ENCODE data around the gene SEMA3C. TPM values are rescaled to one million over a fixed set of nuclear protein-coding genes. Genes with fewer than 3 reads are reported as not detected.

SEMA3C gene
- total RNA-seq, 2 donors from 2014 or later = 89.2 to 184 TPM

- no peak overlapping the region for H3K27ac ChIP-seq
Observed at GRCh38 chr7:80945976-80946375, 27.1 kb upstream of the SEMA3C start.

GRCh38 chr7:80943342-80943741, 24.5 kb upstream of the SEMA3C start:
- H3K9me3 ChIP-seq = no peaks in the 10 kb centered on the region
- no peaks in the 10 kb centered on the region for H3K36me3 ChIP-seq
- peaks cover 3 to 11% of the 10 kb centered on the region in 2 donors for H3K4me1 ChIP-seq (ENCODE audit: control insufficient read depth in 1 of 2, low read depth in 2 of 2)
- DNase-seq (ENCODE audit: low spot score) (no peak), ATAC-seq (ENCODE audit: insufficient number of reproducible peaks, low FRiP score, low read depth) (no peak)
- no peaks in the 10 kb centered on the region for H3K27me3 ChIP-seq (replicated peaks; ENCODE audit: insufficient read depth)
- no peak overlapping the region for H3K27ac ChIP-seq
- no peak overlapping the region for H3K4me3 ChIP-seq
- TF ChIP-seq, protein P1, sequence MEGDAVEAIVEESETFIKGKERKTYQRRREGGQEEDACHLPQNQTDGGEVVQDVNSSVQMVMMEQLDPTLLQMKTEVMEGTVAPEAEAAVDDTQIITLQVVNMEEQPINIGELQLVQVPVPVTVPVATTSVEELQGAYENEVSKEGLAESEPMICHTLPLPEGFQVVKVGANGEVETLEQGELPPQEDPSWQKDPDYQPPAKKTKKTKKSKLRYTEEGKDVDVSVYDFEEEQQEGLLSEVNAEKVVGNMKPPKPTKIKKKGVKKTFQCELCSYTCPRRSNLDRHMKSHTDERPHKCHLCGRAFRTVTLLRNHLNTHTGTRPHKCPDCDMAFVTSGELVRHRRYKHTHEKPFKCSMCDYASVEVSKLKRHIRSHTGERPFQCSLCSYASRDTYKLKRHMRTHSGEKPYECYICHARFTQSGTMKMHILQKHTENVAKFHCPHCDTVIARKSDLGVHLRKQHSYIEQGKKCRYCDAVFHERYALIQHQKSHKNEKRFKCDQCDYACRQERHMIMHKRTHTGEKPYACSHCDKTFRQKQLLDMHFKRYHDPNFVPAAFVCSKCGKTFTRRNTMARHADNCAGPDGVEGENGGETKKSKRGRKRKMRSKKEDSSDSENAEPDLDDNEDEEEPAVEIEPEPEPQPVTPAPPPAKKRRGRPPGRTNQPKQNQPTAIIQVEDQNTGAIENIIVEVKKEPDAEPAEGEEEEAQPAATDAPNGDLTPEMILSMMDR (IDR thresholded peaks at IDR 0.05) = no peak

More at GRCh38 chr7:80945976-80946375, 27.1 kb upstream of the SEMA3C start:
- TF ChIP-seq, protein P1 (IDR thresholded peaks at IDR 0.05) = no peak
- Histone ChIP-seq H3K27me3 (replicated peaks; ENCODE audit: insufficient read depth) (no peaks in the 10 kb centered on the region), H3K4me1 (ENCODE audit: control insufficient read depth in 1 of 2, low read depth in 2 of 2) (peaks cover 3 to 11% of the 10 kb centered on the region in 2 donors), H3K4me3 (no peak overlapping the region), H3K36me3 (no peaks in the 10 kb centered on the region), H3K9me3 (no peaks in the 10 kb centered on the region)
- ATAC-seq (ENCODE audit: insufficient number of reproducible peaks, low FRiP score, low read depth) = no peak
- DNase-seq (ENCODE audit: low spot score) = no peak

DNA sequence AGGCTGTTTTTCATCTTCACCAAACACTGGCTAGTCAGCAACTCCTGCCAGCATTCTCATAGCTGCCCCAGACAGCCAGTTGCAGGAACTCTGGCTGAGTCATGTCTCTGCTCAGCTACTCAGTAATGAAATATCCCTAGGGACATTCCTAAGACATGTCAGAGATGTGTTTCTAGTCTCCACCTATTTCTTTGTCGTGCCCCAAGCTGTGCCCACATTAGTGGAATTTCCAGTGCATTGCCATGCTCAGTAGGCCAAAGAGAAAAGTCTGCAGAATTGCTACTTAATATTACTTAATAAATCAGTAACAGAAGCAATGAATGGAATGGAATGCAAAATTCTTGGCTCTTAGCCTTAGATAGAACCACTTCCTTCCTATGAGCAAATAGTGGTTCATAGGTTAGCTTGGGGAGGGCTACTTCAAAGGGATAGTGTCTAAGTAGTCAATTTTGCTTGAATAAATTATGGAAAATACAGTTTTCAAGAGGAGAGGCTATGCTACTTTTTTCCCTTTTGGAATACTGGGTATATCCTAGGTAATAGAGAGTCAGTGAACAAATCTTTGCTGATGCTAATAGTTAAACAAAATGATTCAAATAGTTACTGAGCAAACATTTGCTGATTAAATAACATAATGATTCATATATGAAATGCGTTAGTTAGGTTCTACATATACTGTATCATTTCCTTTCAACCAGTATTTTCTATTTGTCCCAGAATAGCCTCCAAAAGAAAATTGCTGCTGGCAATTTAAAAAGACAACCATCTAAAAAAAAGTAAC, 23.6 kb upstream of the SEMA3C start:
- Histone ChIP-seq H3K27ac (no peak overlapping the region), H3K27me3 (replicated peaks; ENCODE audit: insufficient read depth) (no peaks in the 10 kb centered on the region), H3K4me3 (no peak overlapping the region), H3K4me1 (ENCODE audit: control insufficient read depth in 1 of 2, low read depth in 2 of 2) (peaks cover 3 to 11% of the 10 kb centered on the region in 2 donors), H3K9me3 (no peaks in the 10 kb centered on the region), H3K36me3 (no peaks in the 10 kb centered on the region)
- peak; percentile 34 for DNase-seq (ENCODE audit: low spot score)
- TF ChIP-seq, protein P1 (IDR thresholded peaks at IDR 0.05) = no peak
- peak; percentile 96 for ATAC-seq (ENCODE audit: insufficient number of reproducible peaks, low FRiP score, low read depth)

GRCh38 chr7:80941208-80941758, 22.4 kb upstream of the SEMA3C start:
- Histone ChIP-seq H3K9me3 (no peaks in the 10 kb centered on the region), H3K4me3 (no peak overlapping the region), H3K36me3 (no peaks in the 10 kb centered on the region), H3K27ac (no peak overlapping the region), H3K4me1 (ENCODE audit: control insufficient read depth in 1 of 2, low read depth in 2 of 2) (peaks cover 3 to 11% of the 10 kb centered on the region in 2 donors), H3K27me3 (replicated peaks; ENCODE audit: insufficient read depth) (no peaks in the 10 kb centered on the region)
- ATAC-seq (ENCODE audit: insufficient number of reproducible peaks, low FRiP score, low read depth) (no peak), DNase-seq (ENCODE audit: low spot score) (no peak)
- TF ChIP-seq, protein P1 (IDR thresholded peaks at IDR 0.05) = no peak

- H3K36me3 ChIP-seq = no peaks in the 10 kb centered on the region
- no peaks in the 10 kb centered on the region for H3K27me3 ChIP-seq (replicated peaks; ENCODE audit: insufficient read depth)
- no peaks in the 10 kb centered on the region for H3K9me3 ChIP-seq
- peaks cover 3 to 11% of the 10 kb centered on the region in 2 donors for H3K4me1 ChIP-seq (ENCODE audit: control insufficient read depth in 1 of 2, low read depth in 2 of 2)
- TF ChIP-seq, protein P1 (IDR thresholded peaks at IDR 0.05) = no peak
- DNase-seq (ENCODE audit: low spot score) = no peak
- H3K4me3 ChIP-seq = no peak overlapping the region
- no peak overlapping the region for H3K27ac ChIP-seq
- no peak for ATAC-seq (ENCODE audit: insufficient number of reproducible peaks, low FRiP score, low read depth)
Observed at GRCh38 chr7:80940539-80941207, 21.8 kb upstream of the SEMA3C start.

Measured in thoracic aorta (tissue), 2 donors.